Activated naive CD4-positive, alpha-beta T cell treated with anti-CD3 and anti-CD28 coated beads, Interleukin-2, amount 50 U/mL, for 24 hours (primary cell): Measurements from ENCODE around the gene DAPK2.

Experiments used
- H3K27ac Mint-ChIP-seq: one replicate; pipeline ENCODE4 v1.8.0; 2021; ENCODE audit warnings: mild to moderate bottlenecking, mixed read lengths
- H3K27me3 Mint-ChIP-seq: one replicate; pipeline ENCODE4 v1.8.0; 2021; ENCODE audit warnings: mixed read lengths
- H3K36me3 Mint-ChIP-seq: one replicate; pipeline ENCODE4 v1.8.0; 2021; ENCODE audit warnings: mixed read lengths
- H3K4me1 Mint-ChIP-seq: one replicate; pipeline ENCODE4 v1.8.0; 2021; ENCODE audit warnings: mixed read lengths
- H3K4me3 Mint-ChIP-seq: one replicate; pipeline ENCODE4 v1.8.0; 2021; ENCODE audit warnings: mild to moderate bottlenecking, mixed read lengths
- H3K9me3 Mint-ChIP-seq: one replicate; pipeline ENCODE4 v1.8.0; 2021; ENCODE audit warnings: mixed read lengths

Gene DAPK2

DNA sequence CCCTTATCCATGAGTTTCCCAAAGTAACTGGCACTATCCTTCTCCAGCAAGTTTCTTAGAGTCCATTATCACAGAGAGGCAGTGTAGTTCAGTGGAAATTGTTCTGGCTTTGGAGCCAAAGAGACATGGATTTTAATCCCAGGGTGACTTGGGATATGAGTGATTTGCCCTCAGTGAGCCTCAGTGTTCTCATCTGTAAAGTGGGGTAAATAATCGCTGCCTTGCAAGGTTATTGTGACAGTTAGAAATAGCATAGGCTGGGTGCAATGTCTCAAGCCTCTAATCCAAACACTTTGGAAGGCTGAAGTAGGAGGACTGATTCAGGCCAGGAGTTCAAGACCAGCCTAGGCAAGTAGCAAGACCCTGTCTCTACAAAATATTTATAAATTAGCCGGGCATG, 30.0 kb downstream of the DAPK2 start:
- no peaks in the 10 kb centered on the region for H3K36me3 Mint-ChIP-seq
- H3K4me1 Mint-ChIP-seq, result peaks cover 9% of the 10 kb centered on the region
- no peak overlapping the region for H3K4me3 Mint-ChIP-seq
- H3K27me3 Mint-ChIP-seq, result no peaks in the 10 kb centered on the region
- H3K27ac Mint-ChIP-seq, result no peak overlapping the region
- no peaks in the 10 kb centered on the region for H3K9me3 Mint-ChIP-seq

GRCh38 chr15:64014995-64015394, 31.3 kb downstream of the DAPK2 start:
- Mint-ChIP-seq H3K36me3 (no peaks in the 10 kb centered on the region), H3K27me3 (no peaks in the 10 kb centered on the region), H3K4me3 (no peak overlapping the region), H3K27ac (peak overlapping the region; percentile 38), H3K4me1 (peaks cover 22% of the 10 kb centered on the region), H3K9me3 (no peaks in the 10 kb centered on the region)

DNA sequence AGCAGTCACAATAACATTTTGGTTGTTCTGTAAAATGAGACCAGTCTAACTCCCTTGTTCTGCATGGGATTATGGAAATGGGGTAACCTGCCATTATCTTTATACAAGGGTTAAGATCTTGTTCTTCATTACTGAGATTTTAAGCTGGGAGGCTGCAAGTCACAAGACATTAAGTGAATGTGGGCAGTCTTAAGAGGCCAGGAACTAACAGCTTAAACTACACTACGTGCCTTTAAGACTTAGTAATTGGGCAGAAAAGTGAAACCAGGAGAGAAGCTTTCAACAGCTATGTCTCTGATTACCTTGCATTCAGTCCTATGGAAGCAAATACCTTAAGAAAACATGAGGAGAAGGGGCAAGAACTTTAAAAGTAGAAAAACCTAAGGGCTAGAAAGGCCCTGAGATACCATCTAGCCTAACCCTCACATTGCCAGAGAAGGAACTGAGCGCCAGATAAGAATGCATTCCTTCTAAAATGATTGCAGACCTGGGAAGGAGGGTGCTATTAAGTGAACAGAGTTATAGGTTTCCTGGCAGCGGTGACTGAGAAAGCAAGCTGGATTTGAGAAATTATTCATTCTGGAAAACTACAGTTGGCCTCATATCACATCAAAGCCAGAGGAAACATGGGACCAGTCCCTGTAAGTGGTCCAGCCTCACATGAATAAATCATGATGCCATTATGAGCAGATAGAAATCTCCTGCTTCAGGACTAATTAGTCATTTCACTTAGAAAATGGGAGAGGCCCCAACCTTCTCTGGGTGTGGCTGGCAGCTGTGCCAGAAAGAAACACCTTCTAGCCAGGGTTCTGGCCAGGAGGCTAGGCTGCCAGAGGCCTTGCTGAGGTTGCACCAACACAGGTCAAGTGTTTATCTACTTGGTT, 32.9 kb downstream of the DAPK2 start:
- H3K27me3 Mint-ChIP-seq, result no peaks in the 10 kb centered on the region
- no peak overlapping the region for H3K4me3 Mint-ChIP-seq
- no peaks in the 10 kb centered on the region for H3K36me3 Mint-ChIP-seq
- no peaks in the 10 kb centered on the region for H3K9me3 Mint-ChIP-seq
- peaks cover 33% of the 10 kb centered on the region for H3K4me1 Mint-ChIP-seq
- peak overlapping the region; percentile 63 for H3K27ac Mint-ChIP-seq

- Mint-ChIP-seq H3K9me3 (no peaks in the 10 kb centered on the region), H3K27ac (peak overlapping the region; percentile 9), H3K4me1 (peaks cover 42% of the 10 kb centered on the region), H3K4me3 (peak overlapping the region; percentile 2), H3K27me3 (no peaks in the 10 kb centered on the region), H3K36me3 (no peaks in the 10 kb centered on the region)
Measured at GRCh38 chr15:64011736-64012135, 34.5 kb downstream of the DAPK2 start.

DNA sequence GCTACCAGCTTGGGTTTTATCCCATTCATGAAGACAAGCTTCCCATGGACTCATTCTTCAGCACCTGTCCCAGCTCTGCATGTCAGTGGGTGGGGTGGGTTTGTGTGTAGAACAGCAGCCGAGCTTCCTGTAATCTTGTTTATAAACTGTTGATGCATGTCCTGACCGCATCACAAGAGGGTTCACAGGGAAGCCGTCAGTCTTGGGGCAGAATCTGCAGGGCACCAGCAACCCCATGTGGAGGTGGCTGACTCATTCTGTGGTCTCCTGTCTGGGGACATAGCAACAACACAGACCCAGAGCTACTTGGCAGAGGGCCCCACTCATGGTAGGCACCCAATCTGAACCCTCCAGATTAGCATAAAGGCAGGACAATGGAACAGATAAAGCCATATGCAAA, 35.6 kb downstream of the DAPK2 start:
- Mint-ChIP-seq H3K4me3 (peak overlapping the region; percentile 65), H3K9me3 (no peaks in the 10 kb centered on the region), H3K27me3 (no peaks in the 10 kb centered on the region), H3K27ac (peak overlapping the region; percentile 89), H3K4me1 (peaks cover 45% of the 10 kb centered on the region), H3K36me3 (peaks cover 1% of the 10 kb centered on the region)

DNA sequence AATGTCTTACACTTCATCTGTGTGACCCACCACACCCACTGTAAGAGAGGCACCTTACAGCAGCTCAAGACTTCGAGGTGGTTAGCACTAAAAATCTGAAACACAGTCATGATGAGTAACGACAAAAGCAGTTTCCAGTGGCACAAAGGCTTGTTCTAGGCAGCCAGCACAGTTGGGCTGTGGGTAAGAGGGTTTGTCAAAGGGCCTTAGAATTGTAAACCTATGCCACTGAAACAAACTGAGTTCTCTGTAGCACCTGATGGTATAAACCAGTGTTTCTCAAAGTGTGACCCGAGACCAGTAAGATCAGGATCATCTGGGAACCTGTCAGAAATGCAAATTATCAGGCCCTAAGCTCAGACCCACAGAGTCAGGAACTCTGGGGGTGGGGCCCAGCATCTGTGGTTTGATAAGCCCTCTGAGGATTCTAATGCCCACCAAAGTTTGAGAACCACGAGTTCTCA, 36.5 kb downstream of the DAPK2 start:
- Mint-ChIP-seq H3K27me3 (no peaks in the 10 kb centered on the region), H3K4me3 (peak overlapping the region; percentile 65), H3K4me1 (peaks cover 45% of the 10 kb centered on the region), H3K36me3 (peaks cover 1% of the 10 kb centered on the region), H3K9me3 (no peaks in the 10 kb centered on the region), H3K27ac (peak overlapping the region; percentile 89)

DNA sequence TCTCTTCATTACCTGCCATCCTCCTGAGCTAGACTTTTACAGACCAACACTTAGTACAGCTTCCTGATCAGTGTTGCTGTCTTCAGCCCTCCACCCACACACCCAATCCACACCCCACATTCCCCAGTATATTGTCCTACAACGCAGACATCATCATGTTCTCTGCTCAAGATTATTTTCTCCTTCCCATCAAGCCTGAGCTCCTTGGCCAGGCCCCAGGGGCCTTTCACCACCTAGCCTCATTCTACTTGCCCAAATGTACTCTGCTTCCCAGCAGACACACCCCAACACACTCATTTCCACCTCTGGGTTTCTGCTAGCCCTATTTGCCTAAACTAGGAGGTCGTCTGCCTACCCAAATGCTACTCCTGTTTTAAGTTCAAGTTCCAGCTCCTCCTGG, 37.0 kb downstream of the DAPK2 start:
- Mint-ChIP-seq H3K27me3 (no peaks in the 10 kb centered on the region), H3K27ac (peak overlapping the region; percentile 89), H3K9me3 (no peaks in the 10 kb centered on the region), H3K4me1 (peaks cover 45% of the 10 kb centered on the region), H3K4me3 (peak overlapping the region; percentile 65), H3K36me3 (peaks cover 1% of the 10 kb centered on the region)

- Mint-ChIP-seq H3K27ac (peak overlapping the region; percentile 1), H3K27me3 (no peaks in the 10 kb centered on the region), H3K4me1 (peaks cover 46% of the 10 kb centered on the region), H3K4me3 (no peak overlapping the region), H3K9me3 (no peaks in the 10 kb centered on the region), H3K36me3 (peaks cover 1% of the 10 kb centered on the region)
Measured at GRCh38 chr15:64008177-64008576, 38.1 kb downstream of the DAPK2 start.

DNA sequence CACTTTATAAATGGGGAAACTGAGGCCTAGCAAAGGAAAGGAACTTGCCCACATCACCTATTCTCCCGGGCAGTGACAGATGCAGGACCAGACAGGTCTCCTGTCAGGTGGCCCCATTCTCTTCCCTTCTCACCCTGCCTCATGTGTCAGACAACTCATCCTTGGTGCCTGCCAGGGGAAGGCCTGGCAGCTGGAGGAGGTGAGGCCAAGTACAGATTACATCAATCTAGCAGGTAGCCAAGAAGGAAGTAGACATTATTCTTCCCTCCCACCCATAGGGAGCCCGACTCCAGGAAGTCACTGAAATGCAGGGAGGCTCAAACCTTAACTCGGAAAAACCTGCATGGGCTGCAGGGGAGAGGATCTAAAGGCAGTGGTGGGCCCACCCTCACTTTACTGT, 39.6 kb downstream of the DAPK2 start:
- H3K36me3 Mint-ChIP-seq, result peaks cover 1% of the 10 kb centered on the region
- H3K4me3 Mint-ChIP-seq, result no peak overlapping the region
- no peaks in the 10 kb centered on the region for H3K9me3 Mint-ChIP-seq
- H3K27me3 Mint-ChIP-seq, result no peaks in the 10 kb centered on the region
- H3K4me1 Mint-ChIP-seq, result peaks cover 41% of the 10 kb centered on the region
- H3K27ac Mint-ChIP-seq, result no peak overlapping the region

DNA sequence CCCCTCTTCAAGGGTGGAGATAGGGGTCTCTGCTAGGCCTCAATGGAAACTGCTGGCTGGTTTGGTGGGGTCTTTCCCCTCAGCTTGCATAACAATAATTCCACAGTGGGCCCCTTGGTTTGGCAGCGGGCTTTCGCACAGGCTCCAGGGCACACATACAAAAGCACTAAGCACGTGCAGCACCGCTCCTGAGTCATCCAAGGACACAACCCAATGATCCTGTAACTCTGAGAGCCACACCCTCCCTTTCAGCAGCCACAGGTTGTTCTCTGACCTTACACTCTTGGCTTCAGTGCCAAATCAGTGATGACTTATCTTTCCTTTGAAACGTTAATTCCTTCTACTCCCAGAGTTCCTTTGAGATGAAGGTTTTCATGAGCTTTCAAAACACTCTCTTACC, 41.7 kb downstream of the DAPK2 start:
- H3K27ac Mint-ChIP-seq, result no peak overlapping the region
- H3K4me3 Mint-ChIP-seq, result no peak overlapping the region
- peaks cover 3% of the 10 kb centered on the region for H3K27me3 Mint-ChIP-seq
- peaks cover 28% of the 10 kb centered on the region for H3K4me1 Mint-ChIP-seq
- H3K36me3 Mint-ChIP-seq, result peaks cover 1% of the 10 kb centered on the region
- no peaks in the 10 kb centered on the region for H3K9me3 Mint-ChIP-seq

DNA sequence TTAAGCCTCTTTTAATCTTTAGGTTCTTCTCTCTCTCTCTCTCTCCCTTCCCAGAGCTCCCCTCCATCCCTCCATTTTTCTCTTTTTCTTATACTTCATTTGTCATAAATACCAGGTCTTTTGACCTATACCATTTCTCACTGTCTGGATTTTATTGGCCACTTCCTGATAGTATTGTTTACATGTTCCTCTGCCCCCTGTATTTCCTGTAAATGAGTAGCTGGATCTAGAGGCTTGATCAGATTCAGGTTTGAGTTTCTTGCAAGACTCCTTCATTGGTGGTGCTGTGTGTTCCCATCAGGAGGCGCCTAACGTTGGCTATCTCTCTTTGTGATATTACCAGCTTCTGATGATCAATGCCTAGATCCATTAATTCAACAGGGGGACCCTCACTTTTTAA, 42.2 kb downstream of the DAPK2 start:
- Mint-ChIP-seq H3K36me3 (peaks cover 1% of the 10 kb centered on the region), H3K27ac (no peak overlapping the region), H3K4me3 (no peak overlapping the region), H3K4me1 (peaks cover 25% of the 10 kb centered on the region), H3K9me3 (no peaks in the 10 kb centered on the region), H3K27me3 (peaks cover 3% of the 10 kb centered on the region)

DNA sequence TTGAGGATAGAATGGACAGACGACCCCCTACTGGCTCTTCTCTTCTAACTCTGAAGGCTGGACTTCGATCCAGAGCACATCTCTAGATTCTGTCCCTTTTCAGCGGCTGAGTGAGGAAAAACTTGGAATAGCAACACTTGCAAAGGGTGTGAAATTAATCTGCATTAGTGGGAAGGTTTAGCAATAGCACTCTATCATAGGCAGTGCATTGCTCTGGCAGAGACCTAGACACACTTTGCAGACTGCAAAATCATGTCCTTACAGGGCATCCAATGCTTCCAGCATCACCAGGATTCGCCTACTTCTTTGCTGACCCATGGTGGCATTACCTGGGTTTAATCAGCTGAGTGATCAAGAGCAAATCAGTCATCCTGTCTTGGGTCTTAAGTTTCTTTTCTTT, 43.1 kb downstream of the DAPK2 start:
- H3K27me3 Mint-ChIP-seq, result peaks cover 3% of the 10 kb centered on the region

DNA sequence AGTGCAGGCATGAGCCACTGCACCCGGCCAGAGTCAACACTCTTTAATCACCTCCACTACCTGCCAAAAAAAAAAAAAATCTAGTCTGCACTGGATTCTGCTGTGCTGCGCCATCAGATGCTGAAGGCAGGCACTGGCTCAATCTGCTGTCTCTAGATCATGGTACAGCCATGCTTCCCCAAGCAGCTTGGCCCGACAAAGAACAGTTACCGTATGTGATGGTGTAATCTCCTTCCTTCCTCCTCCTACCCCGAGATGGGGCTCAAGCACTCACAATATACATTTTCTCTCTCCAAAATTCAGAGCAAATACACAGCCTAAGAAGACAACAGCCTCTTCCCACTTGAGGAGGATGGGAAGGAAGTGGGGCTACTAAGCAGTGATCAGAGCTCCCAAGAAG, 45.1 kb downstream of the DAPK2 start:
- Mint-ChIP-seq H3K36me3 (peaks cover 1% of the 10 kb centered on the region), H3K4me1 (peaks cover 17% of the 10 kb centered on the region)

More for the DNA sequence above, 43.1 kb downstream of the DAPK2 start:
- no peak overlapping the region for H3K27ac Mint-ChIP-seq
- H3K4me3 Mint-ChIP-seq, result no peak overlapping the region
- peaks cover 1% of the 10 kb centered on the region for H3K36me3 Mint-ChIP-seq
- H3K4me1 Mint-ChIP-seq, result peaks cover 26% of the 10 kb centered on the region
- no peaks in the 10 kb centered on the region for H3K9me3 Mint-ChIP-seq

DNA sequence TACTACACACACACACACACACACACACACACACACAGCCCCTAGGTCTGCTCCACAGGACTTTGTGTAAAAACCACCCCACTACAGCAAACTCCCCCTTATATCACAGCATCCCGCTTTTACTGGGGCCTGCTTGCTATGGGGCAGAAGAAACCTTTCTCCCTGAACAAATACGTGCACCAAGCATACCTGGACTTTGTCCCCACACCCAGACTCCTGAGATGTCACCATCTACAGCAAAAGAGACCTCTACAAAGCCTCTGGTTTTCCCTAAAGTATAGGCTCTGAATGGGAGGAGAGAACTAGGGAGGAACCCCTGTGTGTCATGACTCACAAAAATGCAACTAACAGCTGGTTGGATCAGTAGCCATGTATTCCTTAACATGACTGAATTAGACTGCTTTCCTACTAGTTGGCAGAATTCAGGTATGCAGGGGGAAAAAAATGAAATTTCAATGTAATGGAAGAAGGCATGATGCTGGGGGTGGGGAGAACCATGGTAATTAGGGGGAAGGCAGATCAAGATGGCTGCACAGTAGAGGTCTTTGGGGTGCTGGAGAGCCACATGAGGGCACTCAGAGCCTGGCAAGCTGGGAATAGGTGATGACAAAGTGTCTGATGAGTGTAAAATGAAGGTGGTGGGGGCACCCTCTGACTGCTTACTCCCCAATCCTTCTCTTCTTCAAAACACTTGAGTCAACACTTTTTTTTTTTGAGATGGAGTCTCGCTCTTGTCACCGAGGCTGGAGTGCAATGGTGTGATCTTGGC, 45.9 kb downstream of the DAPK2 start:
- Mint-ChIP-seq H3K27me3 (peaks cover 3% of the 10 kb centered on the region), H3K4me3 (no peak overlapping the region), H3K27ac (no peak overlapping the region), H3K4me1 (peaks cover 16% of the 10 kb centered on the region), H3K36me3 (no peaks in the 10 kb centered on the region), H3K9me3 (no peaks in the 10 kb centered on the region)

More for the DNA sequence above, 45.1 kb downstream of the DAPK2 start:
- Mint-ChIP-seq H3K9me3 (no peaks in the 10 kb centered on the region), H3K27ac (peak overlapping the region; percentile 53), H3K27me3 (peaks cover 3% of the 10 kb centered on the region), H3K4me3 (no peak overlapping the region)

DNA sequence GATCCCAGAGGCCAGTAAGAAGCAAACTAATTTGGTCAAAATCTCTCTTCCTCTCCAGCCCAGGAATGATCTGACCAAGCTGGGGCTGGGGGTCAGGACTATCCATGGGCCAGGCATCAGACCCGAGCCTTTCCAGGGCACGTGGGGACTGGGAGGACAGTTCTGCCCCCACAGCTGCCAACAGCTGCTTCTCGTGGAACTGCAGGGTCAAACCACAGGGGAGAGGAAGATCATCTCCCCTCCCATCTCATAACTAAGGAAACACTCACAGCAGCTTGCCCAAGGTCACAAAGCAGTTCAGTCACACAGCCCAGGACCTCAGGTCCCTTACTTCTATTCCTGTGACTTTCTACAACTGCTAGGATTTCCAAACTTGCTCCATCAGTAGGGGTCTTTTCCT, 47.1 kb downstream of the DAPK2 start:
- H3K36me3 Mint-ChIP-seq, result no peaks in the 10 kb centered on the region
- H3K27ac Mint-ChIP-seq, result no peak overlapping the region
- peaks cover 16% of the 10 kb centered on the region for H3K4me1 Mint-ChIP-seq
- H3K27me3 Mint-ChIP-seq, result peaks cover 3% of the 10 kb centered on the region
- no peak overlapping the region for H3K4me3 Mint-ChIP-seq
- H3K9me3 Mint-ChIP-seq, result no peaks in the 10 kb centered on the region

DNA sequence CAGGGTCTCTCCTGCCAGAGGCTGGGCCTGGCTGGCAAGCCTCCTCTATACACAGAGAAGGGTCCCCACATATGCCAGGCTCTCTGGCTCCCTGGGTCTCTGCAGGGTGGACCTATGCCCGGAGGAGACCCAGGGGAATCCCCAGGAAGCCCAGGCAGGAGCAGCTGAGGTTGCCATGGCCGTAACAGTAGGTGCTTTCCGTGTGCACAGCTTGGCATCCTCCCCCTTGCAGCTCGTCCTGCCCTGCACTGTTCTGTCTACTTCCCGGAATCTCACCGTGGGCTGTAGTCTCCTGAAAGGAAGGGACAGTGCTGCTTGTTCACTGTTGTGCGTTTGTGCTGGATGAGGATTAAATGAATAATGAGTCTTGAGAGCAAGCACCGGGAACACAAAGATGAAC, 47.8 kb downstream of the DAPK2 start:
- no peak overlapping the region for H3K4me3 Mint-ChIP-seq
- H3K36me3 Mint-ChIP-seq, result no peaks in the 10 kb centered on the region
- peaks cover 12% of the 10 kb centered on the region for H3K4me1 Mint-ChIP-seq
- H3K27me3 Mint-ChIP-seq, result peaks cover 3% of the 10 kb centered on the region
- H3K9me3 Mint-ChIP-seq, result no peaks in the 10 kb centered on the region
- H3K27ac Mint-ChIP-seq, result no peak overlapping the region
